SK-N-SH treated with all-trans-retinoic acid at 6 μM for 48 hours (cell line): ENCODE data around the gene WDR53.

Experiments used
- CREB5 ChIP-seq: fragments of 250-450 bp; sonication (Bioruptor Pico); IDR thresholded peaks from 2 replicates; pipeline ENCODE4 v1.5.1; 2020; ENCODE audit warnings: low read depth, mild to moderate bottlenecking, moderate library complexity
- PATZ1 ChIP-seq: fragments of 250-450 bp; sonication (Bioruptor Pico); IDR thresholded peaks from 2 replicates; pipeline ENCODE4 v1.8.0; 2020; ENCODE audit warnings: mild to moderate bottlenecking, moderate library complexity, borderline replicate concordance
- POU6F1 ChIP-seq: fragments of 250-450 bp; sonication (Bioruptor Pico); IDR thresholded peaks from 2 replicates; pipeline ENCODE4 v1.8.0; 2021; ENCODE audit warnings: low read depth, mild to moderate bottlenecking, moderate library complexity, borderline replicate concordance
- RARB ChIP-seq: fragments of 250-450 bp; sonication (Bioruptor Pico); IDR thresholded peaks from 2 replicates; pipeline ENCODE4 v1.8.0; 2021; ENCODE audit warnings: mild to moderate bottlenecking, moderate library complexity
- SNAI2 ChIP-seq: fragments of 250-450 bp; sonication (Bioruptor Pico); IDR thresholded peaks from 2 replicates; pipeline ENCODE4 v1.5.0; 2020; ENCODE audit warnings: mild to moderate bottlenecking, moderate library complexity
- TOX ChIP-seq: fragments of 250-450 bp; sonication (Bioruptor Pico); IDR thresholded peaks from 2 replicates; pipeline ENCODE4 v1.8.0; 2021; ENCODE audit warnings: mild to moderate bottlenecking, moderate library complexity, borderline replicate concordance
- ZNF565 ChIP-seq: fragments of 450-650 bp; formaldehyde crosslinking; conservative IDR thresholded peaks from 2 replicates; pipeline ENCODE4 v1.5.0; 2020; ENCODE audit warnings: low read depth, mild to moderate bottlenecking, moderate library complexity

- TF ChIP-seq ZNF565 (CRISPR knock-in tag) (no peak), PATZ1 (CRISPR knock-in tag) (no peak), CREB5 (CRISPR knock-in tag) (no peak), SNAI2 (CRISPR knock-in tag) (no peak), POU6F1 (no peak), TOX (CRISPR knock-in tag) (no peak), RARB (CRISPR knock-in tag) (no peak)
Measured at GRCh38 chr3:196541684-196542445, 26.5 kb downstream of the WDR53 start.
